H9 (cell line): ENCODE data around the gene DPPA3. TPM values are rescaled to one million over a fixed set of nuclear protein-coding genes. Genes with fewer than 3 reads are reported as not detected.

ENCODE experiments used
- DNase-seq: peaks from one replicate; pipeline ENCODE4 v3.0.0-alpha.2; 2017
- H2AFZ ChIP-seq: one replicate; pipeline ENCODE4 v1.6.1; 2013; ENCODE audit warnings: mild to moderate bottlenecking, low read length, control low read depth, moderate library complexity
- H2AK5ac ChIP-seq: 2 replicates; pipeline ENCODE4 v1.6.1; 2013; ENCODE audit warnings: low read length, control low read depth, mixed read lengths; ENCODE audit not compliant: insufficient read length
- H2BK120ac ChIP-seq: one replicate; pipeline ENCODE4 v1.6.1; 2013; ENCODE audit warnings: low read depth, mild to moderate bottlenecking, low read length, control low read depth, inconsistent platforms; ENCODE audit not compliant: poor library complexity, severe bottlenecking
- H2BK12ac ChIP-seq: 2 replicates; pipeline ENCODE4 v1.6.1; 2013; ENCODE audit warnings: low read length, control low read depth, mixed read lengths, low read depth; ENCODE audit not compliant: insufficient read length
- H2BK15ac ChIP-seq: 2 replicates; pipeline ENCODE4 v1.6.1; 2013; ENCODE audit warnings: low read depth, low read length, control low read depth
- H2BK20ac ChIP-seq: one replicate; pipeline ENCODE4 v1.6.1; 2013; ENCODE audit warnings: low read depth, mild to moderate bottlenecking, low read length, control low read depth, inconsistent platforms; ENCODE audit not compliant: poor library complexity, severe bottlenecking
- H2BK5ac ChIP-seq: 2 replicates; pipeline ENCODE4 v1.6.1; 2013; ENCODE audit warnings: low read length, control low read depth, mixed read lengths; ENCODE audit not compliant: insufficient read length
- H3K14ac ChIP-seq: 2 replicates; pipeline ENCODE4 v1.6.1; 2013; ENCODE audit warnings: low read length, control low read depth; ENCODE audit not compliant: insufficient read depth
- H3K18ac ChIP-seq: 2 replicates; pipeline ENCODE4 v1.6.1; 2013; ENCODE audit warnings: low read depth, mild to moderate bottlenecking, mixed read lengths, low read length, control low read depth; ENCODE audit not compliant: insufficient read length
- H3K23ac ChIP-seq: 2 replicates; pipeline ENCODE4 v1.6.1; 2013; ENCODE audit warnings: low read length, control low read depth, mixed read lengths, low read depth; ENCODE audit not compliant: insufficient read length
- H3K23me2 ChIP-seq: 2 replicates; pipeline ENCODE4 v1.6.1; 2013; ENCODE audit warnings: low read depth, mild to moderate bottlenecking, mixed read lengths, low read length, control low read depth; ENCODE audit not compliant: insufficient read length, poor library complexity, severe bottlenecking
- H3K27ac ChIP-seq: 2 replicates; pipeline ENCODE4 v1.5.1; 2013; ENCODE audit warnings: low read length, control low read depth, mixed read lengths, low read depth; ENCODE audit not compliant: insufficient read length
- H3K27me3 ChIP-seq: 2 replicates; pipeline ENCODE4 v1.6.1; 2013; ENCODE audit warnings: low read length, control low read depth, inconsistent platforms; ENCODE audit not compliant: insufficient read depth
- H3K4ac ChIP-seq: 2 replicates; pipeline ENCODE4 v1.6.1; 2013; ENCODE audit warnings: low read depth, mild to moderate bottlenecking, control low read depth, inconsistent platforms, low read length, moderate library complexity
- H3K4me1 ChIP-seq: 2 replicates; pipeline ENCODE4 v1.6.1; 2013; ENCODE audit warnings: low read length, control low read depth, inconsistent platforms; ENCODE audit not compliant: insufficient read depth
- H3K4me2 ChIP-seq: 2 replicates; pipeline ENCODE4 v1.6.1; 2013; ENCODE audit warnings: low read length, control low read depth, mixed read lengths; ENCODE audit not compliant: insufficient read length, insufficient read depth
- H3K56ac ChIP-seq: 2 replicates; pipeline ENCODE4 v1.6.1; 2013; ENCODE audit warnings: low read depth, mild to moderate bottlenecking, mixed read lengths, low read length, control low read depth; ENCODE audit not compliant: insufficient read length
- H3K79me1 ChIP-seq: 2 replicates; pipeline ENCODE4 v1.6.1; 2013; ENCODE audit warnings: low read depth, mild to moderate bottlenecking, moderate library complexity, low read length, control low read depth, inconsistent platforms; ENCODE audit not compliant: insufficient read depth, poor library complexity, severe bottlenecking
- H3K79me2 ChIP-seq: 2 replicates; pipeline ENCODE4 v1.6.1; 2013; ENCODE audit warnings: low read length, control low read depth, inconsistent platforms; ENCODE audit not compliant: insufficient read depth
- H3K9ac ChIP-seq: 2 replicates; pipeline ENCODE4 v1.6.1; 2013; ENCODE audit warnings: low read length, control low read depth, mixed read lengths; ENCODE audit not compliant: insufficient read length; ENCODE audit errors: extremely low read depth
- H3K9me3 ChIP-seq: one replicate; pipeline ENCODE4 v1.6.1; 2013; ENCODE audit warnings: low read depth, low read length, inconsistent platforms; ENCODE audit not compliant: control insufficient read depth
- H3T11ph ChIP-seq: one replicate; pipeline ENCODE4 v1.6.1; 2013; ENCODE audit warnings: mild to moderate bottlenecking, low read length, control low read depth, inconsistent platforms
- H4K20me1 ChIP-seq: one replicate; pipeline ENCODE4 v1.6.1; 2013; ENCODE audit not compliant: control insufficient read depth, insufficient read length, insufficient read depth
- H4K5ac ChIP-seq: 2 replicates; pipeline ENCODE4 v1.6.1; 2013; ENCODE audit warnings: low read depth, mild to moderate bottlenecking, mixed read lengths, low read length, control low read depth; ENCODE audit not compliant: insufficient read length
- H4K8ac ChIP-seq: replicated peaks from 2 replicates; pipeline ENCODE4 v1.6.1; 2013; ENCODE audit warnings: low read length, control low read depth, mixed read lengths, low read depth; ENCODE audit not compliant: insufficient read length
- H4K91ac ChIP-seq: 2 replicates; pipeline ENCODE4 v1.6.1; 2013; ENCODE audit warnings: low read depth, mild to moderate bottlenecking, moderate library complexity, mixed read lengths, low read length, control low read depth; ENCODE audit not compliant: insufficient read length
- H3K27ac Mint-ChIP-seq, 3 experiments: 2 replicates in 2 of 3; 3 replicates in 1 of 3; pipeline ENCODE4 v1.8.0; 2020 to 2021; ENCODE audit warnings: mixed read lengths in 3 of 3, mild to moderate bottlenecking in 1 of 3, moderate library complexity in 1 of 3
- H3K27me3 Mint-ChIP-seq: 2 replicates; pipeline ENCODE4 v1.8.0; 2021; ENCODE audit warnings: low read depth, mild to moderate bottlenecking, moderate library complexity, mixed read lengths
- H3K36me3 Mint-ChIP-seq, 3 experiments: 2 replicates in 2 of 3; 3 replicates in 1 of 3; pipeline ENCODE4 v1.8.0; 2020 to 2021; ENCODE audit warnings: low read depth in 3 of 3, mixed read lengths in 3 of 3; ENCODE audit not compliant: insufficient read depth in 1 of 3
- H3K4me1 Mint-ChIP-seq, 2 experiments: 2 replicates each; pipeline ENCODE4 v1.8.0; 2020; ENCODE audit warnings: mixed read lengths in 2 of 2
- H3K4me3 Mint-ChIP-seq, 2 experiments: 2 replicates in 1 of 2; 3 replicates in 1 of 2; pipeline ENCODE4 v1.8.0; 2020 to 2021; ENCODE audit warnings: mild to moderate bottlenecking in 2 of 2, mixed read lengths in 2 of 2, moderate library complexity in 1 of 2
- H3K9me3 Mint-ChIP-seq, 2 experiments: 2 replicates in 1 of 2; 3 replicates in 1 of 2; pipeline ENCODE4 v1.8.0; 2020; ENCODE audit warnings: mild to moderate bottlenecking in 2 of 2, mixed read lengths in 2 of 2, moderate library complexity in 1 of 2
- CTCF ChIP-seq: fragments of 200-600 bp; sonication (generic); conservative IDR thresholded peaks from 3 replicates; pipeline ENCODE4 v1.8.0; 2021; ENCODE audit warnings: antibody characterized with exemption, mild to moderate bottlenecking
- WGBS: extraction: QIAGEN DNeasy Blood & Tissue Kit; methylation state at CpG from one replicate; pipeline ENCODE4 v1.1.7; 2013; ENCODE audit warnings: missing lambda C conversion rate, low lambda C conversion rate, mixed read lengths; ENCODE audit not compliant: insufficient read length; ENCODE audit errors: extremely low coverage; 5-methylcytosine and 5-hydroxymethylcytosine counted together
- total RNA-seq: library from RNA; stranded (reverse); gene quantifications from 2 replicates; pipeline ENCODE4 v1.2.1, GENCODE V29; 2021

The DPPA3 gene
- total RNA-seq, 1 experiment from 2014 or later: 1.4 TPM

- H2BK120ac ChIP-seq: no peak overlapping the region
- H3K23ac ChIP-seq: no peak overlapping the region
- peaks cover 2% of the 10 kb centered on the region; the same call in 1 of the 2 replicates for H3K4me1 ChIP-seq
- H2BK12ac ChIP-seq: no peak overlapping the region
- H3K56ac ChIP-seq: no peak overlapping the region
- no peaks in the 10 kb centered on the region for H3K9me3 ChIP-seq
- no peak overlapping the region for H3K27ac ChIP-seq
- no peak overlapping the region for H3T11ph ChIP-seq
- H2BK5ac ChIP-seq: no peak overlapping the region
- H3K14ac ChIP-seq: no peak overlapping the region
- no peaks in the 10 kb centered on the region for H3K79me1 ChIP-seq
- peaks cover 7 to 8% of the 10 kb centered on the region in 2 experiments; a peak in 3 of 5 replicates for H3K9me3 Mint-ChIP-seq
- H3K23me2 ChIP-seq: no peaks in the 10 kb centered on the region
- H3K4me2 ChIP-seq: no peak overlapping the region
- no peak overlapping the region for H4K91ac ChIP-seq
- no peaks in the 10 kb centered on the region for H3K27me3 ChIP-seq
- no peak overlapping the region for H2BK15ac ChIP-seq
- DNase-seq: no peak
- H3K4me1 Mint-ChIP-seq: peaks cover 12 to 14% of the 10 kb centered on the region in 2 experiments
- H3K4ac ChIP-seq: no peak overlapping the region
- TF ChIP-seq CTCF: no peak
- H3K9ac ChIP-seq: no peak overlapping the region
- no peak overlapping the region; a peak in 3 of 7 replicates for H3K27ac Mint-ChIP-seq
- H3K4me3 Mint-ChIP-seq: no peak overlapping the region
- H2AK5ac ChIP-seq: no peak overlapping the region
- WGBS: no CpG with 5 or more reads among the region's 5 CpGs
- no peak overlapping the region for H2BK20ac ChIP-seq
- no peak overlapping the region for H4K8ac ChIP-seq
- no peak overlapping the region for H4K5ac ChIP-seq
- H3K79me2 ChIP-seq: no peaks in the 10 kb centered on the region; the same call in 1 of the 2 replicates
- no peaks in the 10 kb centered on the region for H4K20me1 ChIP-seq
- H3K18ac ChIP-seq: no peak overlapping the region
- no peaks in the 10 kb centered on the region for H3K36me3 Mint-ChIP-seq
- H3K27me3 Mint-ChIP-seq: no peaks in the 10 kb centered on the region; the same call in 1 of the 2 replicates
- H2AFZ ChIP-seq: no peak overlapping the region
Observed at GRCh38 chr12:7731486-7731885, 20.3 kb downstream of the DPPA3 start.
